ENCODE measurements around the gene CEACAM16.

Gene CEACAM16

GRCh38 chr19:44732235-44733014, 33.5 kb downstream of the CEACAM16 start:
- peak in 1 of 2 experiments; percentile 71 for DNase-seq (ENCODE audit: low read depth in 1 of 2, low spot score in 1 of 2)
- Histone ChIP-seq H3K4me3 (replicated peaks; ENCODE audit: insufficient read depth, low read length) (no peak overlapping the region), H3K27ac (replicated peaks) (no peak overlapping the region), H3K27me3 (ENCODE audit: insufficient read depth, poor library complexity, severe bottlenecking) (no peaks in the 10 kb centered on the region)
- no peak for TF ChIP-seq REST (IDR thresholded peaks at IDR 0.05; ENCODE audit: insufficient replicate concordance, low read depth)
- TF ChIP-seq, protein P1, sequence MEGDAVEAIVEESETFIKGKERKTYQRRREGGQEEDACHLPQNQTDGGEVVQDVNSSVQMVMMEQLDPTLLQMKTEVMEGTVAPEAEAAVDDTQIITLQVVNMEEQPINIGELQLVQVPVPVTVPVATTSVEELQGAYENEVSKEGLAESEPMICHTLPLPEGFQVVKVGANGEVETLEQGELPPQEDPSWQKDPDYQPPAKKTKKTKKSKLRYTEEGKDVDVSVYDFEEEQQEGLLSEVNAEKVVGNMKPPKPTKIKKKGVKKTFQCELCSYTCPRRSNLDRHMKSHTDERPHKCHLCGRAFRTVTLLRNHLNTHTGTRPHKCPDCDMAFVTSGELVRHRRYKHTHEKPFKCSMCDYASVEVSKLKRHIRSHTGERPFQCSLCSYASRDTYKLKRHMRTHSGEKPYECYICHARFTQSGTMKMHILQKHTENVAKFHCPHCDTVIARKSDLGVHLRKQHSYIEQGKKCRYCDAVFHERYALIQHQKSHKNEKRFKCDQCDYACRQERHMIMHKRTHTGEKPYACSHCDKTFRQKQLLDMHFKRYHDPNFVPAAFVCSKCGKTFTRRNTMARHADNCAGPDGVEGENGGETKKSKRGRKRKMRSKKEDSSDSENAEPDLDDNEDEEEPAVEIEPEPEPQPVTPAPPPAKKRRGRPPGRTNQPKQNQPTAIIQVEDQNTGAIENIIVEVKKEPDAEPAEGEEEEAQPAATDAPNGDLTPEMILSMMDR (IDR thresholded peaks at IDR 0.05; ENCODE audit: insufficient read depth, low read length), result no peak
- peak; percentile 18; the same call in 1 of the 2 replicates for TF ChIP-seq SPI1 (IDR thresholded peaks at IDR 0.05; ENCODE audit: borderline replicate concordance, low read depth)
- no peak for TF ChIP-seq POLR2AphosphoS5 (IDR thresholded peaks at IDR 0.05; ENCODE audit: low read depth)

DNA sequence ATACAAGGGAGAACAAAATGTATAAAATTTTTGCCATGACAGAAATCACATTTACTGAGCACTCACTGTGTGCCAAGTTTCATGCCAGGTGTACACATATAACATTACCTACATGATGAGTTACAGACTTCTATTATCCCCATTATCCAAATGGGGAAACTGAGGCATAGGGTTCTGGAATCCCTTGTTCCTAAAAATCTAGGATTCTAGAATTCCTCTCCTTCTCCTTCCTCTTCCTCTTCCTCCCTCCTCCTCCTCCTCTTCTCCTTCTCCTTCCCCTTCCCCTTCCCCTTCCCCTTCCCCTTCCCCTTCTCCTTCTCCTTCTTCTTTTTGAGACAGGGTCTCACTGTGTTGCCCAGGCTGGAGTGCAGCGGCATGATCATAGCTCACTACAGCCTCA, 35.4 kb downstream of the CEACAM16 start:
- DNase-seq (ENCODE audit: low read depth in 1 of 2, low spot score in 1 of 2), result no peak

DNA sequence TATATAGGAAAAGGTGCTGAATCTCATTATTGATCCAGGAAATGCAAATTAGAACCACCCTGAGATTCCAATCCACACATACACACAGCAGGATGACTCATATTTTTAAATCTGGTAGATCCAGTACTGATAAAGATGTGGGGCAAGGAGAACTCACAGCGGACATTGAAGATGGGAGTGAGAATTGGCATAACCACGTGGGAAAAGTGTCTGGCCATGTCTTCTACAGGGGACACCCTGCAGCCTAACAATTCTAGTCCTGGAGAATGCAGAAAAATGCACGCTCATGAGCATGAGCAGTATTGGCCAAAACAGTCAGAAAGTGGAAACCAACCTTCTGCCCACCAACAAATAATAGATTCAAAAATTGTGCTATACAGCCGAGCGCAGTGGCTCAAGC, 36.1 kb downstream of the CEACAM16 start:
- TF ChIP-seq SPI1 (IDR thresholded peaks at IDR 0.05; ENCODE audit: borderline replicate concordance, low read depth) (no peak), GABPA (IDR thresholded peaks at IDR 0.05; ENCODE audit: low read depth) (no peak), POLR2AphosphoS5 (IDR thresholded peaks at IDR 0.05; ENCODE audit: low read depth) (no peak), REST (IDR thresholded peaks at IDR 0.05; ENCODE audit: insufficient replicate concordance, low read depth) (no peak)
- TF ChIP-seq, protein P1 (IDR thresholded peaks at IDR 0.05; ENCODE audit: insufficient read depth, low read length), result no peak
- H3K27me3 ChIP-seq (ENCODE audit: insufficient read depth, poor library complexity, severe bottlenecking), result no peaks in the 10 kb centered on the region
- H3K4me3 ChIP-seq (replicated peaks; ENCODE audit: insufficient read depth, low read length), result no peak overlapping the region
- no peak overlapping the region for H3K27ac ChIP-seq (replicated peaks)
- DNase-seq (ENCODE audit: low read depth in 1 of 2, low spot score in 1 of 2), result no peak

More for the DNA sequence above, 35.4 kb downstream of the CEACAM16 start:
- H3K4me3 ChIP-seq (replicated peaks; ENCODE audit: insufficient read depth, low read length), result no peak overlapping the region
- no peak overlapping the region for H3K27ac ChIP-seq (replicated peaks)
- H3K27me3 ChIP-seq (ENCODE audit: insufficient read depth, poor library complexity, severe bottlenecking), result no peaks in the 10 kb centered on the region
- TF ChIP-seq, protein P1 (IDR thresholded peaks at IDR 0.05; ENCODE audit: insufficient read depth, low read length), result no peak
- TF ChIP-seq SPI1 (IDR thresholded peaks at IDR 0.05; ENCODE audit: borderline replicate concordance, low read depth), result no peak
- no peak for TF ChIP-seq POLR2AphosphoS5 (IDR thresholded peaks at IDR 0.05; ENCODE audit: low read depth)
- no peak for TF ChIP-seq REST (IDR thresholded peaks at IDR 0.05; ENCODE audit: insufficient replicate concordance, low read depth)
- no peak for TF ChIP-seq GABPA (IDR thresholded peaks at IDR 0.05; ENCODE audit: low read depth)
